GM23338 (cell line): ENCODE results near the gene LEMD2. TPM values are rescaled to one million over a fixed set of nuclear protein-coding genes. Genes with fewer than 3 reads are reported as not detected.

Source experiments
- ATAC-seq: fragments of 200-7000 bp; cut with Tn5 transposase; 3 replicates; pipeline ENCODE4 v1.9.1; 2020
- DNase-seq: peaks from one replicate; pipeline ENCODE4 v3.0.0-alpha.2; 2015; ENCODE audit warnings: low spot score
- H2AFZ ChIP-seq: fragments of 200-600 bp; sonication (generic); 2 replicates; pipeline ENCODE4 v1.8.0; 2016; ENCODE audit warnings: antibody characterized with exemption, mild to moderate bottlenecking, moderate library complexity
- H3F3A ChIP-seq: fragments of 200-600 bp; sonication (generic); replicated peaks from 2 replicates; pipeline ENCODE4 v1.8.0; 2017; ENCODE audit warnings: antibody characterized with exemption, mixed run types, low read depth
- H3K27ac ChIP-seq: fragments of 200-600 bp; sonication (generic); 2 replicates; pipeline ENCODE4 v1.6.1; 2016; ENCODE audit warnings: low read depth
- H3K27me3 ChIP-seq: fragments of 200-600 bp; sonication (generic); 2 replicates; pipeline ENCODE4 v1.8.0; 2016; ENCODE audit warnings: mild to moderate bottlenecking, mixed run types, moderate library complexity; ENCODE audit not compliant: insufficient read depth
- H3K36me3 ChIP-seq: fragments of 200-600 bp; sonication (generic); 2 replicates; pipeline ENCODE4 v1.8.0; 2016; ENCODE audit warnings: mild to moderate bottlenecking; ENCODE audit not compliant: insufficient read depth
- H3K4me1 ChIP-seq: fragments of 200-600 bp; sonication (generic); 2 replicates; pipeline ENCODE4 v1.8.0; 2016; ENCODE audit warnings: mild to moderate bottlenecking, moderate library complexity; ENCODE audit not compliant: insufficient read depth
- H3K4me2 ChIP-seq: fragments of 200-600 bp; sonication (generic); 2 replicates; pipeline ENCODE4 v1.7.1; 2017; ENCODE audit warnings: mixed run types
- H3K4me3 ChIP-seq: fragments of 200-600 bp; sonication (generic); 2 replicates; pipeline ENCODE4 v1.6.1; 2016; ENCODE audit warnings: mixed run types
- H3K79me2 ChIP-seq: fragments of 200-600 bp; sonication (generic); replicated peaks from 2 replicates; pipeline ENCODE4 v1.8.0; 2017; ENCODE audit warnings: mild to moderate bottlenecking; ENCODE audit not compliant: insufficient read depth
- H3K9me2 ChIP-seq: fragments of 200-600 bp; sonication (generic); 2 replicates; pipeline ENCODE4 v1.8.0; 2017; ENCODE audit not compliant: insufficient read depth
- H4K20me1 ChIP-seq: fragments of 200-600 bp; sonication (generic); replicated peaks from 2 replicates; pipeline ENCODE4 v1.8.0; 2017; ENCODE audit warnings: mild to moderate bottlenecking; ENCODE audit not compliant: insufficient read depth
- H3K27ac Mint-ChIP-seq: 2 replicates; pipeline ENCODE4 v1.8.0; 2020; ENCODE audit warnings: inconsistent platforms, mild to moderate bottlenecking, moderate library complexity, mixed read lengths
- H3K27me3 Mint-ChIP-seq: 3 replicates; pipeline ENCODE4 v1.8.0; 2022; ENCODE audit warnings: low read depth, mild to moderate bottlenecking, moderate library complexity, mixed read lengths, inconsistent platforms; ENCODE audit not compliant: insufficient read depth, poor library complexity
- H3K36me3 Mint-ChIP-seq: 3 replicates; pipeline ENCODE4 v1.8.0; 2021; ENCODE audit warnings: low read depth, mild to moderate bottlenecking, inconsistent platforms, moderate library complexity, mixed read lengths
- H3K4me1 Mint-ChIP-seq: 3 replicates; pipeline ENCODE4 v1.8.0; 2020; ENCODE audit warnings: mild to moderate bottlenecking, inconsistent platforms, mixed read lengths
- H3K4me3 Mint-ChIP-seq: 3 replicates; pipeline ENCODE4 v1.8.0; 2021; ENCODE audit warnings: moderate library complexity, mild to moderate bottlenecking, inconsistent platforms, mixed read lengths
- H3K9me3 Mint-ChIP-seq: 3 replicates; pipeline ENCODE4 v1.8.0; 2020; ENCODE audit warnings: moderate library complexity, mild to moderate bottlenecking, inconsistent platforms, mixed read lengths
- CREB1 ChIP-seq: fragments of 250-450 bp; sonication (Bioruptor Pico); IDR thresholded peaks from 2 replicates; pipeline ENCODE4 v1.5.0; 2020; ENCODE audit warnings: low read depth, mild to moderate bottlenecking, moderate library complexity
- CTCF ChIP-seq, 2 experiments: fragments of 200-600 bp in 1 of 2; sonication (generic) in 1 of 2; conservative IDR thresholded peaks; 2 replicates each; pipeline versions ENCODE4 v1.5.1 to v1.6.1; 2016 to 2017; ENCODE audit warnings: antibody characterized with exemption in 2 of 2, low read depth in 2 of 2, mild to moderate bottlenecking in 2 of 2, moderate library complexity in 1 of 2
- EZH2 ChIP-seq: fragments of 200-600 bp; sonication (generic); IDR thresholded peaks from one replicate; pipeline ENCODE4 v1.8.0; 2017; ENCODE audit warnings: antibody characterized with exemption, mild to moderate bottlenecking, low read depth; ENCODE audit not compliant: unreplicated experiment
- EZH2phosphoT487 ChIP-seq: fragments of 200-600 bp; sonication (generic); IDR thresholded peaks from one replicate; pipeline ENCODE4 v1.8.1; 2018; ENCODE audit warnings: antibody characterized with exemption; ENCODE audit not compliant: unreplicated experiment
- JUNB ChIP-seq: IDR thresholded peaks from one replicate; pipeline ENCODE4 v1.6.1; 2016; ENCODE audit warnings: antibody characterized with exemption; ENCODE audit not compliant: unreplicated experiment
- NANOG ChIP-seq: IDR thresholded peaks from 2 replicates; pipeline ENCODE4 v1.6.1; 2016; ENCODE audit warnings: antibody characterized with exemption, borderline replicate concordance
- POLR2AphosphoS5 ChIP-seq: IDR thresholded peaks from 2 replicates; pipeline ENCODE4 v1.6.1; 2016; ENCODE audit warnings: antibody characterized with exemption, low read depth
- STAT1 ChIP-seq: IDR thresholded peaks from one replicate; pipeline ENCODE4 v1.6.1; 2016; ENCODE audit warnings: antibody characterized with exemption; ENCODE audit not compliant: unreplicated experiment
- ZNF114 ChIP-seq: fragments of 250-450 bp; sonication (Bioruptor Pico); IDR thresholded peaks from 2 replicates; pipeline ENCODE4 v1.5.0; 2020; ENCODE audit warnings: mild to moderate bottlenecking, moderate library complexity
- ZNF331 ChIP-seq: fragments of 250-450 bp; sonication (Bioruptor Pico); IDR thresholded peaks from 2 replicates; pipeline ENCODE4 v1.5.0; 2020; ENCODE audit warnings: low read depth, mild to moderate bottlenecking, moderate library complexity
- ZNF462 ChIP-seq: fragments of 250-450 bp; sonication (Bioruptor Pico); IDR thresholded peaks from 2 replicates; pipeline ENCODE4 v1.5.0; 2020; ENCODE audit warnings: mild to moderate bottlenecking, moderate library complexity
- polyA plus RNA-seq: library from polyadenylated mRNA; unstranded; fragments of >200 nt; fragmentation: Nextera tagmentation; extraction: Ambion mirVana; gene quantifications from 2 replicates; pipeline ENCODE4 v1.2.1, GENCODE V29; 2016
- total RNA-seq: library from RNA; depleted of rRNA; stranded (reverse); fragments of >200 nt; shearing (Covaris generic); gene quantifications from 2 replicates; pipeline ENCODE4 v1.2.3, GENCODE V29; 2014
- TF ChIP-seq, protein P1 (sequence below): IDR thresholded peaks from 2 replicates; pipeline ENCODE4 v1.6.1; 2016; ENCODE audit warnings: antibody characterized with exemption
- TF ChIP-seq, protein P2 (sequence below): IDR thresholded peaks from one replicate; pipeline ENCODE4 v1.6.1; 2018; ENCODE audit warnings: antibody characterized with exemption; ENCODE audit not compliant: unreplicated experiment

Gene LEMD2
- total and polyA plus RNA-seq, 2 experiments from 2014 or later, result 28.6 to 64.7 TPM

DNA sequence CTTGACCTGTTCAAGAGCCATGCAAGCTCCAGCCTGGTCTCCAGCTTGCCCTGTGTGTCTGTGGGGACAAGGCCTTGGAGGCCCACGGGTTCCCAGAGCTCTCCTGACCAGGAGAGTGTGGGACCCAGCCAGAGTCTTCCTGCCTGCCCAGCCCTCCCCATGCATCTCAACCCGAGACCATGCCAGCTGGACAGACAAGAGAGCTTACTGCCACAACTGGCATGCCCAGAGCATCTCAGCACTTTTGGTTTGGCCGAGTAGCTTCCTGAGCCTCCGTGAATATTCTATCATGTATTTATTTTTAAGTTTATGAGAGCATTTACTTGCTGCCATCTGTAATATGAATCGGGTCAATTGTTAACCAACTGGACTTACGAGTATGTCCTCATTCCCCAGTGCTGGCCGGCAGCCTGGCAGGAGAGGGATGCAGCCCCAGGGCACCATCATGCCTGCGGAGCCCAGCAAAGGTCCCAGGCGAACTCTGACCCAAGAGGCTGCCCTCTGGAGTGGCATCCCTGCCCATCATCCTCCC is 57.1 kb downstream of the LEMD2 start:
- Histone ChIP-seq H3F3A (no peaks in the 10 kb centered on the region), H3K4me2 (no peak overlapping the region), H3K9me2 (no peaks in the 10 kb centered on the region), H3K79me2 (no peaks in the 10 kb centered on the region), H3K27ac (no peak overlapping the region), H4K20me1 (no peaks in the 10 kb centered on the region), H3K4me3 (no peak overlapping the region), H3K4me1 (no peaks in the 10 kb centered on the region), H3K36me3 (no peaks in the 10 kb centered on the region; the same call in 1 of the 2 replicates), H2AFZ (no peak overlapping the region), H3K27me3 (no peaks in the 10 kb centered on the region)
- Mint-ChIP-seq H3K4me3 (no peak overlapping the region), H3K4me1 (no peaks in the 10 kb centered on the region; the same call in 2 of the 3 replicates), H3K36me3 (no peaks in the 10 kb centered on the region), H3K27me3 (peaks cover 7% of the 10 kb centered on the region), H3K9me3 (no peaks in the 10 kb centered on the region), H3K27ac (no peak overlapping the region)
- TF ChIP-seq CTCF (conservative IDR thresholded peaks at IDR 0.05; ENCODE audit: low read depth in 2 of 2) (no peak), EZH2 (no peak), JUNB (no peak), CREB1 (CRISPR knock-in tag) (no peak), STAT1 (no peak), ZNF462 (no peak), EZH2phosphoT487 (no peak), NANOG (no peak), ZNF331 (CRISPR knock-in tag) (no peak), POLR2AphosphoS5 (no peak), ZNF114 (CRISPR knock-in tag) (no peak)
- TF ChIP-seq, protein P1, sequence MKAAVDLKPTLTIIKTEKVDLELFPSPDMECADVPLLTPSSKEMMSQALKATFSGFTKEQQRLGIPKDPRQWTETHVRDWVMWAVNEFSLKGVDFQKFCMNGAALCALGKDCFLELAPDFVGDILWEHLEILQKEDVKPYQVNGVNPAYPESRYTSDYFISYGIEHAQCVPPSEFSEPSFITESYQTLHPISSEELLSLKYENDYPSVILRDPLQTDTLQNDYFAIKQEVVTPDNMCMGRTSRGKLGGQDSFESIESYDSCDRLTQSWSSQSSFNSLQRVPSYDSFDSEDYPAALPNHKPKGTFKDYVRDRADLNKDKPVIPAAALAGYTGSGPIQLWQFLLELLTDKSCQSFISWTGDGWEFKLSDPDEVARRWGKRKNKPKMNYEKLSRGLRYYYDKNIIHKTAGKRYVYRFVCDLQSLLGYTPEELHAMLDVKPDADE, result no peak
- TF ChIP-seq, protein P2, sequence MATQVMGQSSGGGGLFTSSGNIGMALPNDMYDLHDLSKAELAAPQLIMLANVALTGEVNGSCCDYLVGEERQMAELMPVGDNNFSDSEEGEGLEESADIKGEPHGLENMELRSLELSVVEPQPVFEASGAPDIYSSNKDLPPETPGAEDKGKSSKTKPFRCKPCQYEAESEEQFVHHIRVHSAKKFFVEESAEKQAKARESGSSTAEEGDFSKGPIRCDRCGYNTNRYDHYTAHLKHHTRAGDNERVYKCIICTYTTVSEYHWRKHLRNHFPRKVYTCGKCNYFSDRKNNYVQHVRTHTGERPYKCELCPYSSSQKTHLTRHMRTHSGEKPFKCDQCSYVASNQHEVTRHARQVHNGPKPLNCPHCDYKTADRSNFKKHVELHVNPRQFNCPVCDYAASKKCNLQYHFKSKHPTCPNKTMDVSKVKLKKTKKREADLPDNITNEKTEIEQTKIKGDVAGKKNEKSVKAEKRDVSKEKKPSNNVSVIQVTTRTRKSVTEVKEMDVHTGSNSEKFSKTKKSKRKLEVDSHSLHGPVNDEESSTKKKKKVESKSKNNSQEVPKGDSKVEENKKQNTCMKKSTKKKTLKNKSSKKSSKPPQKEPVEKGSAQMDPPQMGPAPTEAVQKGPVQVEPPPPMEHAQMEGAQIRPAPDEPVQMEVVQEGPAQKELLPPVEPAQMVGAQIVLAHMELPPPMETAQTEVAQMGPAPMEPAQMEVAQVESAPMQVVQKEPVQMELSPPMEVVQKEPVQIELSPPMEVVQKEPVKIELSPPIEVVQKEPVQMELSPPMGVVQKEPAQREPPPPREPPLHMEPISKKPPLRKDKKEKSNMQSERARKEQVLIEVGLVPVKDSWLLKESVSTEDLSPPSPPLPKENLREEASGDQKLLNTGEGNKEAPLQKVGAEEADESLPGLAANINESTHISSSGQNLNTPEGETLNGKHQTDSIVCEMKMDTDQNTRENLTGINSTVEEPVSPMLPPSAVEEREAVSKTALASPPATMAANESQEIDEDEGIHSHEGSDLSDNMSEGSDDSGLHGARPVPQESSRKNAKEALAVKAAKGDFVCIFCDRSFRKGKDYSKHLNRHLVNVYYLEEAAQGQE, result no peak
- DNase-seq (no peak), ATAC-seq (no peak)
